HCT116 (cell line): Measurements from ENCODE around the gene ATRN. TPM values are rescaled to one million over a fixed set of nuclear protein-coding genes. Genes with fewer than 3 reads are reported as not detected.

ENCODE experiments used
- ATAC-seq: fragments of 200-7000 bp; cut with Tn5 transposase; 2 replicates; pipeline ENCODE4 v1.9.1; 2020; ENCODE audit warnings: mild to moderate bottlenecking, moderate library complexity
- BruUV-seq: library from RNA; stranded (reverse); fragments of 400-500 nt; replicated peaks from 2 replicates; lab custom pipeline; 2021; lab: Mats Ljungman, UMichigan
- CTCF ChIA-PET: fragments of 300-600 bp; sonication (Branson Sonifier 250); formaldehyde crosslinking; loops from one replicate; lab custom pipeline; 2021; ENCODE audit warnings: antibody characterized with exemption; lab: Charles Lee
- POLR2A ChIA-PET: fragments of 300-600, 350-600 bp; sonication (Branson Sonifier 250); formaldehyde crosslinking; loops from one replicate; lab custom pipeline; 2021; ENCODE audit warnings: antibody characterized with exemption; lab: Charles Lee
- RAD21 ChIA-PET, 2 experiments: fragments of 300-600 bp; sonication (Branson Sonifier 250); formaldehyde crosslinking; loops; one replicate each; lab custom pipeline; 2023; ENCODE audit warnings: low total read pairs in 2 of 2; ENCODE audit not compliant: uncharacterized antibody in 2 of 2, unreplicated experiment in 2 of 2, low non-redundant PET in 1 of 2; lab: Charles Lee
- DNase-seq: peaks from one replicate; pipeline ENCODE4 v3.0.0-alpha.2; 2010; ENCODE audit warnings: low read depth, low spot score
- H2AFZ ChIP-seq: fragments of 200-600 bp; shearing (Covaris generic), sonication (generic); 2 replicates; pipeline ENCODE4 v1.6.1; 2017; ENCODE audit warnings: low read depth, mixed run types, mixed read lengths, antibody characterized with exemption, low read length; ENCODE audit not compliant: poor library complexity, severe bottlenecking
- H3K27ac ChIP-seq: 2 replicates; pipeline ENCODE4 v1.5.1; 2012; ENCODE audit warnings: low read depth, low read length
- H3K27me3 ChIP-seq: fragments of 200-600 bp; sonication (generic); 2 replicates; pipeline ENCODE4 v1.6.1; 2016; ENCODE audit warnings: mixed run types, low read length, mixed read lengths; ENCODE audit not compliant: insufficient read depth
- H3K36me3 ChIP-seq, 2 experiments: fragments of 200-500 bp in 1 of 2; fragments of 200-600 bp in 1 of 2; sonication (Bioruptor generic) in 1 of 2; sonication (generic) in 1 of 2; 2 replicates each; pipeline versions ENCODE4 v1.5.1 to v1.6.1; 2014 to 2016; ENCODE audit warnings: low read length in 2 of 2, inconsistent platforms in 1 of 2, mixed read lengths in 1 of 2, mixed run types in 1 of 2; ENCODE audit not compliant: insufficient read depth in 2 of 2, control insufficient read depth in 1 of 2
- H3K4me1 ChIP-seq, 2 experiments: fragments of 200-600 bp in 1 of 2; sonication (generic) in 1 of 2; 2 replicates each; pipeline versions ENCODE4 v1.5.1 to v1.6.1; 2012 to 2017; ENCODE audit warnings: low read length in 2 of 2, inconsistent platforms in 1 of 2, mild to moderate bottlenecking in 1 of 2, mixed read lengths in 1 of 2, mixed run types in 1 of 2, moderate library complexity in 1 of 2; ENCODE audit not compliant: insufficient read depth in 2 of 2, control insufficient read depth in 1 of 2
- H3K4me2 ChIP-seq: fragments of 200-600 bp; sonication (generic); 2 replicates; pipeline ENCODE4 v1.6.1; 2017; ENCODE audit warnings: mixed run types, low read length, mixed read lengths
- H3K4me3 ChIP-seq, 2 experiments: fragments of 200-600 bp in 1 of 2; sonication (generic) in 1 of 2; replicated peaks in 1 of 2; 2 replicates each; pipeline ENCODE4 v1.5.1; 2011 to 2016; ENCODE audit warnings: low read length in 2 of 2, control low read depth in 1 of 2, low read depth in 1 of 2, mild to moderate bottlenecking in 1 of 2, mixed read lengths in 1 of 2, mixed run types in 1 of 2
- H3K79me2 ChIP-seq: fragments of 200-600 bp; sonication (generic); 2 replicates; pipeline ENCODE4 v1.6.1; 2017; ENCODE audit warnings: mild to moderate bottlenecking, mixed run types, low read length, moderate library complexity, mixed read lengths; ENCODE audit not compliant: insufficient read depth
- H3K9ac ChIP-seq: fragments of 200-600 bp; sonication (generic); 2 replicates; pipeline ENCODE4 v1.6.1; 2016; ENCODE audit warnings: low read length, mixed read lengths
- H3K9me2 ChIP-seq: fragments of 200-600 bp; sonication (generic), shearing (Covaris generic); 2 replicates; pipeline ENCODE4 v1.6.1; 2017; ENCODE audit warnings: mixed run types, mild to moderate bottlenecking, moderate library complexity; ENCODE audit not compliant: insufficient read depth
- H3K9me3 ChIP-seq, 2 experiments: fragments of 200-500 bp in 1 of 2; fragments of 200-600 bp in 1 of 2; sonication (Bioruptor generic) in 1 of 2; sonication (generic) in 1 of 2; 2 replicates each; pipeline ENCODE4 v1.6.1; 2014 to 2017; ENCODE audit warnings: low read length in 2 of 2, mixed read lengths in 2 of 2, inconsistent platforms in 1 of 2, low read depth in 1 of 2, mild to moderate bottlenecking in 1 of 2, mixed run types in 1 of 2, moderate library complexity in 1 of 2; ENCODE audit not compliant: control insufficient read depth in 1 of 2, insufficient read depth in 1 of 2
- H4K20me1 ChIP-seq: fragments of 200-600 bp; sonication (generic), shearing (Covaris generic); 2 replicates; pipeline ENCODE4 v1.6.1; 2017; ENCODE audit warnings: mixed run types, mild to moderate bottlenecking, moderate library complexity; ENCODE audit not compliant: insufficient read depth
- ATF3 ChIP-seq: IDR thresholded peaks from 2 replicates; pipeline ENCODE4 v1.6.1; 2012
- CEBPB ChIP-seq: IDR thresholded peaks from 2 replicates; pipeline ENCODE4 v1.6.1; 2012; ENCODE audit warnings: low read depth
- CTCF ChIP-seq, 3 experiments: fragments of 200-600 bp in 1 of 3; sonication (generic) in 1 of 3; IDR thresholded peaks in 2 of 3; conservative IDR thresholded peaks in 1 of 3; 2 replicates each; pipeline ENCODE4 v1.5.1; 2012 to 2017; ENCODE audit warnings: low read depth in 2 of 3, low read length in 2 of 3, antibody characterized with exemption in 1 of 3, borderline replicate concordance in 1 of 3, control low read depth in 1 of 3, mild to moderate bottlenecking in 1 of 3, mixed read lengths in 1 of 3, mixed run types in 1 of 3, moderate library complexity in 1 of 3; ENCODE audit not compliant: insufficient read depth in 1 of 3
- EZH2phosphoT487 ChIP-seq: fragments of 200-600 bp; IDR thresholded peaks from 2 replicates; pipeline ENCODE4 v1.6.1; 2018; ENCODE audit warnings: antibody characterized with exemption, borderline replicate concordance
- RAD21 ChIP-seq: IDR thresholded peaks from 2 replicates; pipeline ENCODE4 v1.6.1; 2012; ENCODE audit warnings: low read depth, mild to moderate bottlenecking
- REST ChIP-seq: IDR thresholded peaks from 2 replicates; pipeline ENCODE4 v1.6.1; 2012; ENCODE audit warnings: low read depth
- SRF ChIP-seq: IDR thresholded peaks from 2 replicates; pipeline ENCODE4 v1.6.1; 2012; ENCODE audit warnings: low read depth
- YY1 ChIP-seq: IDR thresholded peaks from 2 replicates; pipeline ENCODE4 v1.6.1; 2011; ENCODE audit warnings: low read length, low read depth, moderate library complexity, mild to moderate bottlenecking; ENCODE audit not compliant: insufficient replicate concordance; ENCODE audit errors: extremely low read depth
- ZFX ChIP-seq: fragments of 450-650 bp; IDR thresholded peaks from 2 replicates; pipeline ENCODE4 v1.6.1; 2017
- intact Hi-C: fragments of 100-400 bp; cut with micrococcal nuclease; formaldehyde crosslinking; loops from 2 replicates; pipeline ENCODE4 v1.10.0; 2022
- total RNA-seq: library from RNA; stranded (reverse); gene quantifications from one replicate; pipeline ENCODE4 v1.2.1, GENCODE V29; 2021; ENCODE audit not compliant: unreplicated experiment

ATRN gene
- total RNA-seq, 1 experiment from 2014 or later = 24.4 TPM

- ChIA-PET CTCF (no interaction called here), RAD21 (no interaction called here), POLR2A (no interaction called here)
- no peaks in the 10 kb centered on the region for H3K27me3 ChIP-seq
- no peaks in the 10 kb centered on the region for H3K79me2 ChIP-seq
- no peaks in the 10 kb centered on the region for H3K4me1 ChIP-seq
- ATAC-seq (no peak), DNase-seq (no peak)
- no peak overlapping the region for H3K27ac ChIP-seq
- no peaks in the 10 kb centered on the region for H4K20me1 ChIP-seq
- no peaks in the 10 kb centered on the region; a peak in 1 of 4 replicates for H3K36me3 ChIP-seq
- no peaks in the 10 kb centered on the region for H3K9me2 ChIP-seq
- intact Hi-C loops = no loop called here
- TF ChIP-seq CTCF (IDR thresholded peaks at IDR 0.05 in 2 of 3, conservative IDR thresholded peaks at IDR 0.05 in 1 of 3; ENCODE audit: borderline replicate concordance in 1 of 3, insufficient read depth in 1 of 3, low read depth in 2 of 3, low read length in 2 of 3) = no peak
- no peak for TF ChIP-seq REST
- TF ChIP-seq EZH2phosphoT487 = no peak
- TF ChIP-seq SRF = no peak
- no peak for TF ChIP-seq ZFX
- no peak for TF ChIP-seq RAD21
- no peak for TF ChIP-seq YY1
- TF ChIP-seq CEBPB = no peak
- TF ChIP-seq ATF3 = no peak
- no peaks in the 10 kb centered on the region for H3K9me3 ChIP-seq
- BruUV-seq = no TSS peak
- H3K4me3 ChIP-seq = no peak overlapping the region
- H3K4me2 ChIP-seq = no peak overlapping the region
- H2AFZ ChIP-seq = no peak overlapping the region
- H3K9ac ChIP-seq = no peak overlapping the region
These were observed 163.2 kb downstream of the ATRN start for GRCh38 chr20:3633913-3634478.
